MM.1S (cell line): ENCODE results near the gene LSM14B.

Experiments used
- EZH2 ChIP-seq: fragments of 300-600 bp; sonication (generic); optimal IDR thresholded peaks from 2 replicates; pipeline ENCODE3; 2017; ENCODE audit warnings: low read depth, mild to moderate bottlenecking, antibody characterized with exemption, low read length, mixed read lengths
- EZH2phosphoT487 ChIP-seq: fragments of 300-600 bp; sonication (generic); IDR thresholded peaks from 2 replicates; pipeline ENCODE4 v1.6.1; 2018; ENCODE audit warnings: antibody characterized with exemption, low read length
- TF ChIP-seq, protein P1 (sequence below): fragments of 300-600 bp; sonication (generic); IDR thresholded peaks from 2 replicates; pipeline ENCODE4 v1.5.1; 2016; ENCODE audit warnings: antibody characterized with exemption, low read length, mixed read lengths

GRCh38 chr20:62128502-62128901, 6.2 kb downstream of the LSM14B start:
- TF ChIP-seq, protein P1, sequence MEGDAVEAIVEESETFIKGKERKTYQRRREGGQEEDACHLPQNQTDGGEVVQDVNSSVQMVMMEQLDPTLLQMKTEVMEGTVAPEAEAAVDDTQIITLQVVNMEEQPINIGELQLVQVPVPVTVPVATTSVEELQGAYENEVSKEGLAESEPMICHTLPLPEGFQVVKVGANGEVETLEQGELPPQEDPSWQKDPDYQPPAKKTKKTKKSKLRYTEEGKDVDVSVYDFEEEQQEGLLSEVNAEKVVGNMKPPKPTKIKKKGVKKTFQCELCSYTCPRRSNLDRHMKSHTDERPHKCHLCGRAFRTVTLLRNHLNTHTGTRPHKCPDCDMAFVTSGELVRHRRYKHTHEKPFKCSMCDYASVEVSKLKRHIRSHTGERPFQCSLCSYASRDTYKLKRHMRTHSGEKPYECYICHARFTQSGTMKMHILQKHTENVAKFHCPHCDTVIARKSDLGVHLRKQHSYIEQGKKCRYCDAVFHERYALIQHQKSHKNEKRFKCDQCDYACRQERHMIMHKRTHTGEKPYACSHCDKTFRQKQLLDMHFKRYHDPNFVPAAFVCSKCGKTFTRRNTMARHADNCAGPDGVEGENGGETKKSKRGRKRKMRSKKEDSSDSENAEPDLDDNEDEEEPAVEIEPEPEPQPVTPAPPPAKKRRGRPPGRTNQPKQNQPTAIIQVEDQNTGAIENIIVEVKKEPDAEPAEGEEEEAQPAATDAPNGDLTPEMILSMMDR = no peak
- TF ChIP-seq EZH2phosphoT487 = no peak
- TF ChIP-seq EZH2 = no peak
